ENCODE measurements around the gene SPAAR. TPM values are rescaled to one million over a fixed set of nuclear protein-coding genes. Genes with fewer than 3 reads are reported as not detected.

Gene SPAAR
- total RNA-seq, 1 donor from 2014 or later, result not detected

- no peak within 1 kb of the TSS for H3K27ac Mint-ChIP-seq
- H3K27me3 Mint-ChIP-seq, result peaks cover 70% of the 10 kb centered on the region
- DNase-seq (ENCODE audit: extremely low spot score, unreplicated experiment), result no peak
- no peaks in the 10 kb centered on the region for H3K36me3 Mint-ChIP-seq
- no peak for TF ChIP-seq CTCF (conservative IDR thresholded peaks at IDR 0.05)
- H3K9me3 Mint-ChIP-seq, result no peaks in the 10 kb centered on the region
- H3K4me1 Mint-ChIP-seq (ENCODE audit: unreplicated experiment), result no peaks in the 10 kb centered on the region
- H3K4me3 Mint-ChIP-seq, result no peak within 1 kb of the TSS
Observed at GRCh38 chr9:35958104-35958837, 49.0 kb downstream of the SPAAR start, which contains the start of gene OR2S2. TSS of gene OR2S2 (minus strand) at chr9:35958154. CDS start at chr9:35958098, 56 bp downstream.

- no peaks in the 10 kb centered on the region for H3K36me3 Mint-ChIP-seq
- peaks cover 69% of the 10 kb centered on the region for H3K27me3 Mint-ChIP-seq
- H3K4me3 Mint-ChIP-seq, result no peak overlapping the region
- DNase-seq (ENCODE audit: extremely low spot score, unreplicated experiment), result no peak
- H3K4me1 Mint-ChIP-seq (ENCODE audit: unreplicated experiment), result no peaks in the 10 kb centered on the region
- no peaks in the 10 kb centered on the region for H3K9me3 Mint-ChIP-seq
- TF ChIP-seq CTCF (conservative IDR thresholded peaks at IDR 0.05), result no peak
- no peak overlapping the region for H3K27ac Mint-ChIP-seq
Observed at GRCh38 chr9:35960039-35960655, 50.9 kb downstream of the SPAAR start.

Other genes starting within 250 kb of the SPAAR start
- 7.1 and 14.2 TPM in 2 replicates for gene ARHGEF39, start 244.3 kb upstream of the SPAAR start, total RNA-seq (ENCODE audit: low replicate concordance)
- 1.5 TPM in 1 of 2 replicates, not detected in the other for gene CA9, start 235.6 kb upstream of the SPAAR start, total RNA-seq (ENCODE audit: low replicate concordance)
- 17.7 and 241 TPM in 2 replicates for gene TPM2, start 219.6 kb upstream of the SPAAR start, total RNA-seq (ENCODE audit: low replicate concordance)
- 136 and 164 TPM in 2 replicates for gene TLN1, start 177.3 kb upstream of the SPAAR start, total RNA-seq (ENCODE audit: low replicate concordance)
- 29.1 and 36.4 TPM in 2 replicates for gene CREB3, start 176.8 kb upstream of the SPAAR start, total RNA-seq (ENCODE audit: low replicate concordance)
- 100 and 103 TPM in 2 replicates for gene GBA2, start 160.3 kb upstream of the SPAAR start, total RNA-seq (ENCODE audit: low replicate concordance)
- 35.0 and 35.7 TPM in 2 replicates for gene RGP1, start 160.2 kb upstream of the SPAAR start, total RNA-seq (ENCODE audit: low replicate concordance)
- gene MSMP, start 155.2 kb upstream of the SPAAR start, total RNA-seq (ENCODE audit: low replicate concordance), result not detected in 2 replicates
- gene NPR2, start 117.9 kb upstream of the SPAAR start, total RNA-seq (ENCODE audit: low replicate concordance), result 4.2 and 23.3 TPM in 2 replicates
- gene SPAG8, start 97.2 kb upstream of the SPAAR start, total RNA-seq (ENCODE audit: low replicate concordance), result 0.71 and 14.2 TPM in 2 replicates
- 41.7 and 51.1 TPM in 2 replicates for gene HINT2, start 94.4 kb upstream of the SPAAR start, total RNA-seq (ENCODE audit: low replicate concordance)
- 1.1 TPM in 1 of 2 replicates, not detected in the other for gene FAM221B, start 80.8 kb upstream of the SPAAR start, total RNA-seq (ENCODE audit: low replicate concordance)
- gene TMEM8B, start 80.3 kb upstream of the SPAAR start, total RNA-seq (ENCODE audit: low replicate concordance), result 13.8 and 27.2 TPM in 2 replicates
- gene OR13J1, start 39.1 kb upstream of the SPAAR start, total RNA-seq (ENCODE audit: low replicate concordance), result not detected in 2 replicates
- gene HRCT1, start 3.3 kb upstream of the SPAAR start, total RNA-seq (ENCODE audit: low replicate concordance), result 0.40 TPM in 1 of 2 replicates, not detected in the other
- gene OR2S2, start 48.7 kb downstream of the SPAAR start, total RNA-seq (ENCODE audit: low replicate concordance), result not detected in 2 replicates
- 1.9 and 11.7 TPM in 2 replicates for gene RECK, start 127.4 kb downstream of the SPAAR start, total RNA-seq (ENCODE audit: low replicate concordance)
- gene GLIPR2, start 227.2 kb downstream of the SPAAR start, total RNA-seq (ENCODE audit: low replicate concordance), result 4.6 and 17.8 TPM in 2 replicates